IPS DF 4.7 (cell line): ENCODE results near the gene ATP1A2.

ENCODE experiments used
- DNase-seq: peaks from one replicate; pipeline ENCODE4 v3.0.0-alpha.2; 2013; ENCODE audit warnings: low spot score; ENCODE audit errors: extremely low read depth

The ATP1A2 gene

GRCh38 chr1:160115545-160116282, at the start of gene ATP1A2:
TSS of gene ATP1A2 (plus strand) at chr1:160115759. CDS start at chr1:160115862, 103 bp downstream.
- DNase-seq = no peak

DNA sequence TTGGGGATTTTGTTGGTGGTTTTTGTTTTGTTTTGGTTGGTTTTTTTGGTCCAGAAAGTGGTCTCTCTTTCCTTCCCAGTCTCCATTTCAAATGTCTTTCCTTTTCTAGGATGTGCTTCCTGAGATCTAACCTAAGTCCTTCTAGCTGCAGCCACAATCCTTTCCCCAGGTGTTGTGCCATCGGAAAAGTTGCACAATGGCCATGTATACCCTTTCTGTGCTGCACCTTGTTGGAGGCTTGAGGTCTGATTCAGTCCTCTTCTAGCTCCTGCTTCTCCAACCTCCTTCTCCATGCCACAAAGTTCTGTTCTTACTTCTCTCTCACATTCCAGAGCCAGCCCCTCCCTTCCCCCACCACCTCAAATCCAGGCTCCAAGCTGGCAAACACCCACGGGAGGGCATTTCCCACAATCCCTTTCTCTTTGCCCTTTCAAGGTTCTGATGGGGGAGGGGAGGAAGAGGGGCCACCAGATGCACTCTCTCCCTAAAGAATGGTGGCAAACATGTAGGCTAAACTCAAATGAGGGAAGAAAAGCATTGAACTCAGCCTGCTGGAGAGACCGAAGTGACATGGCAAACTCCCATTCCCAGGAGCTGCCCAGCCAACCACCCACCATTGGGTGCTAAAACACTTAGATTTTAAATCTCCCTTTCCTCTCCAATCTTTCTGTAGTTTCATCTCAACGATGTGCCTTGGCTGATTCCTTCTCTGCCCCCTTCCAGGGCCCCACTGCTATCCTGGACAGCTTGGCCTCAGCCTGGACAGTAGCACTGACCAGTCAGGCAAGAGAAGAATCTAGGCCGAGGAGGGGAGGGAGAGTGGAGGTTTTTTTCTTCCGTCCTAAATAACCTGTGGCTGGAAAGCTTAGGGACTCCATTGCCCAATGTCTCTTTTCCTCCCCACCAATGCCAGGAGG, 48.5 kb upstream of the ATP1A2 start:
- no peak for DNase-seq

DNA sequence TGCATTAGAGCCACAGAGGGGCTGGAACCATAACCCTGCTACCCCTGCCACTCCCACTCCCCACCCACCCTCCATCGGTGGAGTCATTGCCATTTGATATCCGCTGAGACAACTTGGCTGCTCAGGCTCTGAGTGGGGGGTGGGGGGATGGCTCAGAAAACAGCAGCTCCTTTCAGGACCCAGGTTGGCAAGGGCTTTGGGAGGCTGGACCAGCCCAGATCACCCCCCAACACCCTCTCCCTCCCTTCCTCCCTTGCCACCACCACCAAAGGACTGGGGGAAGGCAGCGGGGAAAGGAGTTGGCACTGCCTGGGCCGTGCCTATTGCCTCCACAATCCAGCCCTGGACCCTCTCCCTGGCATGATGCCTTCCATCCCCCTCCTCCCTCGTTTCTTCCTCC, 47.3 kb upstream of the ATP1A2 start:
- DNase-seq = no peak

DNA sequence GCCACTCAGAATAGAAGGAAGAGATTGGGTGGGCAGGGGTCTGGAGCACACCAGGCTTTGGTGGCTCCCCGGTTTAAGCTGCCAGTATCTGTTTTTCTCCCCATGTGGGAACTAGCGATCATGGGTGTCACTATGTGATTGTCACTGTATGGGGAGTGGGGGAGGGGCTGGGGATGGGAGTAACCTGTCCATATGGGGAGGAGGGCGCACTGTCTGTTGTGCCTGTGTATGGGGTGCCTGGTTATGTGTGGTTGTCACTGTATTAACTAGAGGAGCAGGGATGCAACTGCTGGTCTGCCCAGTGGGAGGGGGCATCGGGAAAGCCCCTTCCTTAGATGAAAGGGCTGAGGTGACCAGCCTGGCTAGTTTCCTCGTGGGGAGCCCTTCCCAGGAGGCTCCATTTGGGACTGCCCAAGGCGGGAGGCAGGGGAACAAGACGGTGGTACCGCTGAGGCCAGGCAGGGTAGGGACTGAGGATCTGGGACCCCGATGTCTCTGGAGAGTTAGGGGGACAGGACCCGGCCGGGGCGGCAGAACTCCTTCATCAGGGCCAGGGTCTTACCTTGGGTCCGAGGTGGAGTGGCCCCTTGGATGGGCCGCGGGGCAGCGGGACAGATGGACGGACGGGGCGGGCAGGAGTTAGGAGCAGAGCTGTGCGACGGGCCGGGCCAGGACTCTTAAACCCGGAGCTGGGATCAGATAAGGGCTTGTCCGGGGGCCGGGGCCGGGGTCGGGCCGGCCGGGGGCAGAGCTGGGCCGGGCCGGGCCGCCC, 45.9 kb upstream of the ATP1A2 start, which contains the start of gene KCNJ10:
Gene KCNJ10 (minus strand): TSS at position 701 of the 772 bp plus-strand sequence. CDS start 27,628 bp downstream, outside the sequence.
- DNase-seq = no peak

GRCh38 chr1:160070243-160071163, 45.1 kb upstream of the ATP1A2 start:
- DNase-seq = no peak

DNA sequence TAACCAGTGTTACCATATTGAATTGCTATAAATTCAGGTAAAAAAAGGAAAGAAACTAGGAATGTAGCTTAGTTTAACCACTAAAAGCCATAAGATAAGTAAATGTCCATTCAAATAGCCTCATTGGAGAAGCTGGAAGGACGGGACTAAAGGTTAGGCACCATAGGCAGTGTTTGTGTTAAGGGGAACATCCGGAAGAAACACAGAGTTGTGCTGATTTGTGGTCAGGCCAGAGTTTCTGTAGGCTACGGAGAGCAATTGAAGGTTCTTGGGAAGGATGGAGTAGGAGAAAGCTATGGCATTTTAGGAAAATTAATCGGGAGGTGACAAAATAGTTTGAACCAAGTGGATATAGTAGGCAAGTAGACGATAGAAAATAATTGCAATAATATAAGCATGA, 44.3 kb upstream of the ATP1A2 start:
- DNase-seq = no peak

DNA sequence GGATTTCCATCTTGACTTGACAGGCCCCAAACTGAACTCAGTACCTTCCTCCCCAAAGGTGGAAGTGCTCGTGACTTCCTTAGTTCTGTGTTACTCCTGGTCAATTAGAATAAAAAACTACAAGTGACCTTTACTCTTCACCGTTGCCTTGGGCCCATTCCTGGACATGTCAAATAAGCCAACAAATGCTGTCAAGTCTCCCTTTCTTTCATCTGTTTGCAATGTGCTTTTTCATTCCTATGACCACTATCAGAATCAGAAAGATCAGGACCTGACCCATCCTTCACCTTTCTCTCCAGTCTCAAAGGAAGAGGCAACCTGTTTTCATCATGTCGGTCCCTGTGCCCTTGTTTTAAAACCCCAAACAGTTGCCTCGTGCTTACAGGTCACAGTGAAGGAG, 40.7 kb upstream of the ATP1A2 start:
- no peak for DNase-seq

DNA sequence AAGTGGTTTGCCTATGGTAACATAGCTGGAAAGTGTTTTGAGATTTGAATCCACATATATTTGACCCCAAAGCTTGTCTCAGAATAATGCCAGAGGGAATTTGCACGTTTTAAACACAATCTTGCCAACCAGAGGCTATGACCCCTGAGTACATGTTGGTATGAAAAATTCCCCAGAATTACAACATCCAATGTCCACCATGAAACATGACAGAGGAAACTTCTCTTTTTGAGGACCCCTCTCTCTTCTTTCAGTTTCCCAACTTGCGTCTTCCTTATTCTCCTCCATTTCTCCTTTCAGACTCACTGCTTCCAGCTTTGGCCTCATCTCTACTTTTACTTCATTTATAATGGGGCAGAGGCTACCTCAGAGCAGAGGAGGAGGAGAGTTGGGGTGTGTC, 39.7 kb upstream of the ATP1A2 start:
- DNase-seq = no peak

DNA sequence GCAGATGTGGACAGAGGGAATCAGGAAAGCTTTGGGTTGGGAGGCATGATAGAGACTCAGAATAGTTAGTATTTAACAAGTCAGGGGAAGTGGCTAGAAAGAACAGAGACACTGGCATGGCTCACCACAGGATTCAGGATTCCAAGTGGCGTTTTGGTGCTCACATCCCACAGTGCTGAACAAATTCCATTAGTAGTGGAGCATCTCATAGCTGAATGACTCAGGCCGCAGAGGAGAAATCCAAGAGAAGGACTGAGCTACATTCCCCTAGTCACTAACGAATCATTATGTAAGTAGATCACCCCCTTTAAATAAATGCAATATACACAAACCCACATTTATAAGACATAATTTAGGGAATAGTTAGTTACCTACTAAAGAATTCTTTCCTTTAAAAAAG, 39.3 kb upstream of the ATP1A2 start:
- DNase-seq = no peak

- no peak for DNase-seq
Measured at GRCh38 chr1:160077486-160077885, 38.1 kb upstream of the ATP1A2 start.

DNA sequence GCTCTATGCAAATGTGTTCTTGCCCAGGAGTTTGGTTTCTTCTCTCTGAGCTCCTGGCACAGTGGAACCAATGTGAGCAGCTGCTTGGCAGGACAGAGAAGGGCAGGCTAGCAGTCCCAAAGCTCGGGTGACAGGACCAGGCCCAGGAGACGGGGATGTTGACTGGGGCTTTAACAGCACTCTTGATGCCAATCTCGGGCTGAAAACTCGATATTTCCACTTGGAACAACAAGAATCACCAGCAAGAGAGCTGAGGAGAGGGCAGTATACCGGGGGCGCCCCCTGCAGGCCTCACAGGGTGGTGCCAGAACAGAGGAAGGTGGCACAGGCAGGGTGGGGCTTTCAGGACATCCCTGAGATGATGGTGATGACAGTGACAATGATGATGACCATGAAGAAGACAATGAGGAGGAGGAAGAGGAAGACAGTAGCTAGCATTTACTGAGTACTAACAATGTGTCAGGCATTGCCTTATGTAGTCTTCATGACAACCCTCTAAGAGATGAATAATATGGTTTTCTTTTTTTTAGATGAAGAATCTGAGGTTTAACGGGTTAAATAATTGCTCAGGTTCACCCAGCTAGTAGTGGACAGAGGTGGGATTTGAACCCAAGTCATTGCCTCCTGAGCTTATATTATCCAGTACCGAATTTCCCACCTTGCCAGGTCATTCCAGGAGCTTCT, 36.9 kb upstream of the ATP1A2 start:
- DNase-seq = no peak

GRCh38 chr1:160079448-160079847, 36.1 kb upstream of the ATP1A2 start:
- no peak for DNase-seq

DNA sequence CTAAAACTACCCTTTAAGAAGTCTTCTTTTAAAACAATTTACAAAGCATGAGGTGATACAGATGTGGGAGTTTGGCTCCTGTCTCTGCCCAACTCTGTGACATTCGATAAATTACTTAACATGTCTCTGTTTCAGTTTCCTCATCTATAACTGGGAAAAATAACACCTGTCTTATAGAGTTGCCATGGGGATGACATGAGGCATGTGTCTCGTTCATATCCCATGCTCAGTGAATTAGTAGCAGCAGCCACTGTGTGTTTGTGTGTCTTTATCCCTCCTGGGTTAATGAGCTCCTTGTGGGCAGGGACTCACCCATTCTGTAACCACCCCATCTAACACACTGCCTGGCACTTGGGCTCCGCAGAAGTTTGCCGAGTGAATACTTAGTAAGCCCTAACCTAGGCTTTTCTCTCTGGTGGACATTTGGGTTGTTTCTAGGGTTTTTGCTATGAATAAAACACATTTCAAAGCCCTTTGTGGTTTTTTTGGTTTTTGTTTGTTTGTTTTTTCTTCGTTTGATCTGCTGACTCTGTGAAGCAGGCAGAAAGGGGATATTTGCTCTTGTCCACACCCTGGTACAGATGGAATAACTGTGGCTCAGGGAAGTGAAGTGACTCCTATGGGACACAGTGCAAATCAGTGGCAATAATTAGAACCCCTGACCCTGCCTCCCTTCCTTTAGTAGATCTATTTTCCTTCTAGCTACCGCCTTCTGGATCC, 35.0 kb upstream of the ATP1A2 start:
- DNase-seq = no peak

- DNase-seq = no peak
Measured at GRCh38 chr1:160081261-160081936, 34.2 kb upstream of the ATP1A2 start, which contains the start of gene KCNJ9. TSS of gene KCNJ9 (plus strand) at chr1:160081538. CDS start at chr1:160084031, 2,493 bp downstream.

- DNase-seq = no peak
Measured at GRCh38 chr1:160082487-160082886, 33.1 kb upstream of the ATP1A2 start.

- DNase-seq = no peak
Measured at GRCh38 chr1:160082926-160083325, 32.6 kb upstream of the ATP1A2 start.

DNA sequence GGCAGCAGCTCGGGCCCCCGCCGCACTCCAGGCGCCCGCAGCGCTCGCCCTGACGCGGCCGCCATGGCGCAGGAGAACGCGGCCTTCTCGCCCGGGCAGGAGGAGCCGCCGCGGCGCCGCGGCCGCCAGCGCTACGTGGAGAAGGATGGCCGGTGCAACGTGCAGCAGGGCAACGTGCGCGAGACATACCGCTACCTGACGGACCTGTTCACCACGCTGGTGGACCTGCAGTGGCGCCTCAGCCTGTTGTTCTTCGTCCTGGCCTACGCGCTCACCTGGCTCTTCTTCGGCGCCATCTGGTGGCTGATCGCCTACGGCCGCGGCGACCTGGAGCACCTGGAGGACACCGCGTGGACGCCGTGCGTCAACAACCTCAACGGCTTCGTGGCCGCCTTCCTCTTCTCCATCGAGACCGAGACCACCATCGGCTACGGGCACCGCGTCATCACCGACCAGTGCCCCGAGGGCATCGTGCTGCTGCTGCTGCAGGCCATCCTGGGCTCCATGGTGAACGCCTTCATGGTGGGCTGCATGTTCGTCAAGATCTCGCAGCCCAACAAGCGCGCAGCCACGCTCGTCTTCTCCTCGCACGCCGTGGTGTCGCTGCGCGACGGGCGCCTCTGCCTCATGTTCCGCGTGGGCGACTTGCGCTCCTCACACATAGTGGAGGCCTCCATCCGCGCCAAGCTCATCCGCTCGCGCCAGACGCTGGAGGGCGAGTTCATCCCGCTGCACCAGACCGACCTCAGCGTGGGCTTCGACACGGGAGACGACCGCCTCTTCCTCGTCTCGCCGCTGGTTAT, 31.4 kb upstream of the ATP1A2 start:
- DNase-seq = no peak
